ENCODE measurements around the gene HEG1. TPM values are rescaled to one million over a fixed set of nuclear protein-coding genes. Genes with fewer than 3 reads are reported as not detected.

Gene HEG1
- total and polyA plus RNA-seq, 2 of the 4 experiments (the other 2 are of a cell fraction), result 25.6 to 43.4 TPM

DNA sequence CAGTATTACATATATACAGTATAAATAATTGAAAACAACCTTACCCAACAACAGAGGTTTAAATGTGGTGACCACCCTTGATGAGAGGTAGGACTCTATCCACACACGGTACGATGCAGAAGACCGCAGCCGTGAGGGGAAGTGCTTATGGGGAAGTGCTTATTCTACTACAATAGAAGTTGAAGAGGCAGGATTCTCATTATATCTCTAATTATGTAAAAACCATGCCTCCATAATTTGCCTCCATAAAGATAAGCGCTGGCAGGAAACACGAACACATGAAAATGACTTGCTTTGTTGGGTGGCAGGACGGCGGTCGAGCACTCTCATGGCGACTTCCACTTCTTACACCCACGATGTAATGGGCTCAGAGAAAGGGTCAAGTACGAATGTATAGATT is 114.0 kb downstream of the HEG1 start:
- CTCF ChIA-PET, result no interaction called here

More for the DNA sequence above, 114.0 kb downstream of the HEG1 start:
- Histone ChIP-seq H3K4me1 (ENCODE audit: control insufficient read depth, insufficient read depth, low read length) (no peaks in the 10 kb centered on the region), H2BK15ac (ENCODE audit: low read depth, low read length) (no peak overlapping the region), H4K5ac (ENCODE audit: low read depth, low read length) (no peak overlapping the region), H3K4me2 (ENCODE audit: low read depth, low read length) (no peak overlapping the region), H3K14ac (replicated peaks; ENCODE audit: low read depth, low read length) (no peak overlapping the region), H3K18ac (ENCODE audit: low read depth, low read length) (no peak overlapping the region), H4K91ac (ENCODE audit: insufficient read depth, low read depth, low read length) (no peak overlapping the region), H4K8ac (ENCODE audit: low read depth in 2 of 2, low read length in 2 of 2) (no peak overlapping the region), H3K4ac (ENCODE audit: low read depth, low read length) (no peak overlapping the region), H3K9me3 (ENCODE audit: control insufficient read depth, insufficient read depth, low read length) (no peaks in the 10 kb centered on the region), H2BK120ac (ENCODE audit: low read depth, low read length) (no peak overlapping the region), H3K27ac (ENCODE audit: insufficient read depth, low read length) (no peak overlapping the region), H3K79me1 (ENCODE audit: low read depth in 1 of 2, low read length in 2 of 2) (no peaks in the 10 kb centered on the region), H3K9me1 (ENCODE audit: insufficient read depth, low read length) (no peaks in the 10 kb centered on the region), H2AK5ac (ENCODE audit: low read depth, low read length) (no peak overlapping the region), H2BK20ac (ENCODE audit: low read depth, low read length) (no peak overlapping the region), H3K9ac (ENCODE audit: low read depth, low read length) (no peak overlapping the region), H3K4me3 (ENCODE audit: insufficient read depth, low read depth, low read length) (no peak overlapping the region), H3K23ac (ENCODE audit: low read depth, low read length) (no peak overlapping the region), H3K27me3 (ENCODE audit: control insufficient read depth, insufficient read depth, low read length) (peaks cover 6% of the 10 kb centered on the region; the same call in 1 of the 2 replicates), H3K56ac (ENCODE audit: extremely low read depth, insufficient read depth, low read length) (no peak overlapping the region), H3K36me3 (ENCODE audit: control insufficient read depth, insufficient read depth, low read length) (no peaks in the 10 kb centered on the region), H2BK5ac (ENCODE audit: low read depth, low read length, poor library complexity, severe bottlenecking) (no peak overlapping the region), H2AK9ac (replicated peaks; ENCODE audit: low read depth, low read length, poor library complexity) (no peak overlapping the region), H2AFZ (replicated peaks; ENCODE audit: low read length, poor library complexity) (no peak overlapping the region), H4K20me1 (ENCODE audit: insufficient read depth, low read length) (no peaks in the 10 kb centered on the region)
- TF ChIP-seq NFE2L2 (IDR thresholded peaks at IDR 0.05; ENCODE audit: low read depth, low read length), result no peak
- no peak for TF ChIP-seq RFX5 (IDR thresholded peaks at IDR 0.05; ENCODE audit: low read depth, low read length)
- TF ChIP-seq, protein P1, sequence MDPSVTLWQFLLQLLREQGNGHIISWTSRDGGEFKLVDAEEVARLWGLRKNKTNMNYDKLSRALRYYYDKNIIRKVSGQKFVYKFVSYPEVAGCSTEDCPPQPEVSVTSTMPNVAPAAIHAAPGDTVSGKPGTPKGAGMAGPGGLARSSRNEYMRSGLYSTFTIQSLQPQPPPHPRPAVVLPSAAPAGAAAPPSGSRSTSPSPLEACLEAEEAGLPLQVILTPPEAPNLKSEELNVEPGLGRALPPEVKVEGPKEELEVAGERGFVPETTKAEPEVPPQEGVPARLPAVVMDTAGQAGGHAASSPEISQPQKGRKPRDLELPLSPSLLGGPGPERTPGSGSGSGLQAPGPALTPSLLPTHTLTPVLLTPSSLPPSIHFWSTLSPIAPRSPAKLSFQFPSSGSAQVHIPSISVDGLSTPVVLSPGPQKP (IDR thresholded peaks at IDR 0.05; ENCODE audit: borderline replicate concordance, low read depth, low read length), result no peak
- no peak for TF ChIP-seq CHD1 (IDR thresholded peaks at IDR 0.05; ENCODE audit: low read depth, low read length)
- TF ChIP-seq, protein P2, sequence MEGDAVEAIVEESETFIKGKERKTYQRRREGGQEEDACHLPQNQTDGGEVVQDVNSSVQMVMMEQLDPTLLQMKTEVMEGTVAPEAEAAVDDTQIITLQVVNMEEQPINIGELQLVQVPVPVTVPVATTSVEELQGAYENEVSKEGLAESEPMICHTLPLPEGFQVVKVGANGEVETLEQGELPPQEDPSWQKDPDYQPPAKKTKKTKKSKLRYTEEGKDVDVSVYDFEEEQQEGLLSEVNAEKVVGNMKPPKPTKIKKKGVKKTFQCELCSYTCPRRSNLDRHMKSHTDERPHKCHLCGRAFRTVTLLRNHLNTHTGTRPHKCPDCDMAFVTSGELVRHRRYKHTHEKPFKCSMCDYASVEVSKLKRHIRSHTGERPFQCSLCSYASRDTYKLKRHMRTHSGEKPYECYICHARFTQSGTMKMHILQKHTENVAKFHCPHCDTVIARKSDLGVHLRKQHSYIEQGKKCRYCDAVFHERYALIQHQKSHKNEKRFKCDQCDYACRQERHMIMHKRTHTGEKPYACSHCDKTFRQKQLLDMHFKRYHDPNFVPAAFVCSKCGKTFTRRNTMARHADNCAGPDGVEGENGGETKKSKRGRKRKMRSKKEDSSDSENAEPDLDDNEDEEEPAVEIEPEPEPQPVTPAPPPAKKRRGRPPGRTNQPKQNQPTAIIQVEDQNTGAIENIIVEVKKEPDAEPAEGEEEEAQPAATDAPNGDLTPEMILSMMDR (conservative IDR thresholded peaks at IDR 0.05; ENCODE audit: low read depth, low read length), result no peak
- TF ChIP-seq MAFK (IDR thresholded peaks at IDR 0.05; ENCODE audit: low read depth, low read length), result no peak
- TF ChIP-seq MAZ (IDR thresholded peaks at IDR 0.05; ENCODE audit: borderline replicate concordance, low read depth, low read length), result no peak
- TF ChIP-seq, protein P3, sequence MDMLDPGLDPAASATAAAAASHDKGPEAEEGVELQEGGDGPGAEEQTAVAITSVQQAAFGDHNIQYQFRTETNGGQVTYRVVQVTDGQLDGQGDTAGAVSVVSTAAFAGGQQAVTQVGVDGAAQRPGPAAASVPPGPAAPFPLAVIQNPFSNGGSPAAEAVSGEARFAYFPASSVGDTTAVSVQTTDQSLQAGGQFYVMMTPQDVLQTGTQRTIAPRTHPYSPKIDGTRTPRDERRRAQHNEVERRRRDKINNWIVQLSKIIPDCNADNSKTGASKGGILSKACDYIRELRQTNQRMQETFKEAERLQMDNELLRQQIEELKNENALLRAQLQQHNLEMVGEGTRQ (IDR thresholded peaks at IDR 0.05; ENCODE audit: low read depth, low read length), result no peak
- WGBS, 2 experiments (ENCODE audit: extremely low coverage in 2 of 2, insufficient read length in 1 of 2), result no CpG with 5 or more reads among the region's 12 CpGs
- no peak for DNase-seq
- in situ Hi-C loops (cut with MboI; ENCODE audit: low sequenced_read_pairs), result no loop called here
- no peak for ATAC-seq (ENCODE audit: low read depth)
- POLR2A ChIA-PET (ENCODE audit: unreplicated experiment), result no interaction called here
- no TSS peak for BruUV-seq (replicated peaks)
- dilution Hi-C loops (cut with HindIII; ENCODE audit: low sequenced_read_pairs, unreplicated experiment), result no loop called here
- intact Hi-C loops (cut with micrococcal nuclease), result no loop called here
